ENCODE measurements around the gene ANXA2.
"Not testable (repeated sequence)": the region's sequence is repeated elsewhere in the genome, so short reads cannot be mapped to it uniquely, and the experiment has no call there.

Gene ANXA2

GRCh38 chr15:60397772-60398445, at the start of gene ANXA2:
TSS of gene ANXA2 (minus strand) at chr15:60397986. CDS start at chr15:60386075, 11,911 bp downstream.
- peak; percentile 91 for DNase-seq

DNA sequence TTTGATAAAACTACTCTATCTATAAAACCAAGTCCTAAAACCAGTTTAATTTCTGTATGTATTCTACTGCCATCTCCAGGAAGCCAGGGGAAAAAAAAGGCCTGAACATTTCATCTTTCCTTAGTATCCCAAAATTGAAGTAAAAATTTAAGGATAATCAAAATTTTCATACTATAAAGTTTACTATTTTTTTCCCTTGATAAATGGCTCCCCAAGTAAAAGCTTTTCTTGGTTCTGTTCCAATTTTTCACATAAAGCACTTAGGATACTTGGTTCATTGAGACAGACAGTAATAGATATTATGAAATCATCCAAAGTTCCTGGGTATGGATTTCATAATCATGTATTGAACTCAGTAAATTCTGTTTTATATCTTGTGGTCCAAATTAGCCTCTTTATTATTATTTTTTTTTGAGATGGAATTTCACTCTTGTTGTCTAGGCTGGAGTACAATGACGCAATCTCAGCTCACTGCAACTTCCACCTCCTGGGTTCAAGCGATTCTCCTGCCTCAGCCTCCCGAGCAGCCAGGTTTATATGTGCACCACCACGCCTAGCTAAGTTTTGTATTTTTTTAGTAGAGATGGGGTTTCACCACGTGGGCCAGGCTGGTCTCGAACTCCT, 46.6 kb upstream of the ANXA2 start:
- no peak for DNase-seq

GRCh38 chr15:60442763-60443162, 45.0 kb upstream of the ANXA2 start:
- no peak for DNase-seq

- DNase-seq, result no peak
Measured at GRCh38 chr15:60442031-60442650, 44.4 kb upstream of the ANXA2 start.

- no peak for DNase-seq
Measured at GRCh38 chr15:60441331-60441730, 43.5 kb upstream of the ANXA2 start.

- no peak for DNase-seq
Measured at GRCh38 chr15:60438646-60439045, 40.9 kb upstream of the ANXA2 start.

DNA sequence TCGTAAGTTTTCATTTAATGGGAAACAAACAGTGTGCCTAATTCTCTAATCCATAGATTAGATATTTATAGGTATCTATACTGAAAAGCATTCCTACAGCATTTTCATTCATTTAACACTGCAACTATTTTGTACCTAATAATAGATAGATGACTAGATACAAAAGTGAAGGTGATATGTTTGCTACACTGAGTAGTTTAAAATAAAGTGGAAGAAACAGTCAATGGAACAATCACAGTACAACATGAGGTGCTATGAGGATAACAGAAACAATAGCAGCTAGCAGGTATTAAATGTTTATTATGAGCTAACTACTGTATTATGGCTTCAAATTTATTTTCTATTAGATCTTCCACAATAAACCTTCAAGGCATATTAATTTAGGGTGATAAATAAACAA, 31.1 kb upstream of the ANXA2 start:
- DNase-seq, result no peak

- no peak for DNase-seq
Measured at GRCh38 chr15:60426870-60427508, 29.2 kb upstream of the ANXA2 start.

DNA sequence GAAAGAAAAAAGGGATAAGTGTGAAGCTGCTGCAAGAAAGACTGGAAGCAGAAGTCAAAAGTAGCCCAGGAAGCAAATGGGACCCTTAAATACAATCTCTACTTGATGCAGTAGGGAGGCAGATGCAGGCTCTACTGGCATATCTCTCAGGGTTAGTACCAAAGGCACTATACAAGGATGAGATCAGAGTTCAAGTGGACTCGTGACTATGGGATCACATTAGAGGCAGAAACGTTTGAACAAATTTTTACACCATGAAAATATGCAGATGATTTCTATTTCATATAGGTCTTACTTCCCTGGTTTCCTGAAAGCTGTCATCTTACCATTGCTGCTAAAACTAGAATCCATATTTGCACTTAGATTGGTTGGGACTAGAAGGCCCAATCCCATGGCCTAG, 27.7 kb upstream of the ANXA2 start:
- no peak for DNase-seq

DNA sequence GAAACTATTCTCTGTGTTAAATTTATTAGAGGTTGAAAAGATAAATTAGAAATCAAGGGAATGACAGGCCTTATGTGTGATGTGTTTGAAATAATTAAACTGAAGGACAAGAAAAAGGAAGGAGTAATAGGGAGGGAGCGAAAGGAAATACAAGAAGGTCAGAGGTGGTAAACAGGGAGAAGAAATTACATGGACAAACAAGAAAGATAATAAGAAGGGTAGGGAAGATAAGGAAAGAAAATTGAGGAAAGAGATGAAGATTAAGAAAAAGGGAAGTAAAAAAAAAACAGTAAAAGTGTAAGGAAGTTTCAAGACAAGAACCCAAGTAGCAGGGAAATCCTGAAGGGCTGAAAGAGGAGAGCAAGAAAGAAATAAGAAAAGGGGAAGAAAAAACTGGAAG, 26.2 kb upstream of the ANXA2 start:
- DNase-seq, result no peak

DNA sequence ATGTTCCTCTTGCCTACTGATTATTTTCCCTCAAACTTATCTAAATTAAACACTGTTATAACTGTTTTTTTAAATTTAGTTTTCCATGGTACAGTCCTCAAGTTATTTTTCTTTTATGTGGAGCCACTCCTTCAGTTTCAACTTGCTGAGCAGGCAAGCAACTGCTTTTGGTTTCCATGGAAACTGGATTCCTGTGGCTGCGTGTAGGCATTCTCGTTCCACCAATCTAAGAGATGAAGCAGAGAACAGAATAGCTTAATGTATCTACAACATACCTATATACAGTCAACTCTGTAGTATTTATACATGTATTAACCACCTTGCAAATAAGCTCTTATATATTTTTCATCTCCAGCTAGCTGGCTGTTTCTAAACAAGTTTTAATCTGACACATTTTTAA, 25.8 kb upstream of the ANXA2 start:
- DNase-seq, result peak; percentile 84

- DNase-seq, result no peak
Measured at GRCh38 chr15:60421544-60421943, 23.8 kb upstream of the ANXA2 start.

DNA sequence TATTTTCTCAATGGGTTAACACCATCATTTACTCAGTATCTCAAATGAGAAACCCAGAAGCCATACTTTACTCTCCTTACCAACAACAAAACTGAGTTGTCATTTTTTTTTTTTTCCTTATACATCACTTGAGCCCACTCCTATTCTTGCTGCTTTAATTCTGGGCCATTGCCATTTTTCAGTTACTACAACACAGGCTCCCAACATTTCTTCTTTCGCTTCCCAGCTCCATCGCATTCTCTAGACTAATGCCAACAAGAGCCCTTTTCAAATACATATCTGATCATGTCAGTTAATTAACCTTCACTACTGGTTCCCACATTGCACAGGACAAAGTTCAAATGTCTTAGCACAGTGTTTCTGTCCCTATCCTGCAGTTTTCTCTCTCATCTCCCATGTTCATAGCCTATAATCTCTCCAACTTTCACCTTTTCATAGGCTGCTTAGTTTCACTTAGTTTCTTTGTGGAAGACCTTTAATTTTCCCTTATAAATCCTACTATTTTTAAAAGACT, 22.5 kb upstream of the ANXA2 start:
- DNase-seq, result no peak

- no peak for DNase-seq
Measured at GRCh38 chr15:60419753-60420152, 22.0 kb upstream of the ANXA2 start.

DNA sequence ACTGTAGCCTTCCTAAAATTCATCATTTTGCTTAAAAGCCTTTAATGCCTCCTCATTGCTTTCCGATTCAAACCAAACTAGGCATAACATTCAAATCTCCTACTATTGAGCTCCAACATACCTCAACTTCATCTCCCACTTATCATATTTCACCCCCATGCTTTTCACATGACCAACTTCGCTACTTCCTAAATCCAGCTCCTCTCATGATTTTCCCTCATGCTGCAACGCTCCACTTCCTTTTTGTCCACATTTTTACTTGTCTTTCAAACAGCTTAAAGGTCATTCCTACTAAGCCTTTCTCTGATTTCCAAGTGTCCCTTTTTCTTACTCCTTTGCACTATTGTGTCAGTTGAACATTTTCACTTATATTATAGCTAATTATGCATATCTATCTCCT, 20.3 kb upstream of the ANXA2 start:
- DNase-seq, result no peak

GRCh38 chr15:60417112-60417511, 19.3 kb upstream of the ANXA2 start:
- DNase-seq, result no peak

DNA sequence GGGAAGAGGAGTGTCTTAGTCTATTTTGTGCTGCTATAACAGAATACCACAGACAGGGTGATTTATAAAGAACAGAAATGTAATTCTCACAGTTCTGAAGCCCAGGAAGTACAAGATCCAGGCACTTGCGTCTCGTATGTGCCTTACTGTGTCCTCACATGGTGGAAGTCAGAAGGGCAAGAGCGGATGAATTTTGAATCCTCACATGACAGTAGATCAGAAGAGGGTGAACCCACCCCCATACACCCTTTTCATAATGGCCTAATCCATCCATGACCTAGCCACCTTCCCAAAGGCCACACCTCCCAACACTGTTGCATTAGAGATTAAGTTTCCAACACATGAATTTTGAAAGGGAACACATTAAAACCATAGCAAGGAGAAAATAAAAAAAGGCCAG, 18.7 kb upstream of the ANXA2 start:
- no peak for DNase-seq

DNA sequence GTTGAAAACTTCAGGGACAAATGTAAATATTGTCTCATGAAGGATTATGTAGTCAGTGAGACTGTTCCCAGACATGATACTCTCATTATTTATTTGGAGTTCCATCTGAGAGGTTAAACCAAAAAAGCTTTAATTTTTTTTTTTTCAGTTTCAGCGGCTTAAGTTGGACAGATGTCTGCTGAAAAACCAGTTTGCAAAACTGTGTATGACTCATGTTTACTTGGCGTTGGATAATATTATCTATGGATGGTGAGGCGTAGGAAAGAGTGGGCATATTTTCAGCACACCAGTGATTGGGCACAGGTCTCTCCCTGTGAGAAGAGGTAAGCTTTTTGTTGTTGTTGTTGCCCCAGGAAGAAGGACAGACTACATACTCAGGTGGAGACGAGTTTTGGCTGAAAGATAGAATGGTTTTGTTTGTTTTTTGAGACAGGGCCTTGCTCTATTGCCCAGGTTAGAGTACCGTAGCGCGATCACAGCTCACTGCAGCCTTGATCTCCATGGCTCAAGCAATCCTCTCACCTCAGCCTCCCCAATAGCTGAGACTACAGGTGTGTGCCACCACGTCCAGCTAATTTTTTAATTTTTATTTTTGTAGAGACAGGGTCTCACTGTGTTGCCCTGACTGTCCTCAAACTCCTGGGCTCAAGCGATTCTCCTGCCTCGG, 16.4 kb upstream of the ANXA2 start:
- no peak for DNase-seq

DNA sequence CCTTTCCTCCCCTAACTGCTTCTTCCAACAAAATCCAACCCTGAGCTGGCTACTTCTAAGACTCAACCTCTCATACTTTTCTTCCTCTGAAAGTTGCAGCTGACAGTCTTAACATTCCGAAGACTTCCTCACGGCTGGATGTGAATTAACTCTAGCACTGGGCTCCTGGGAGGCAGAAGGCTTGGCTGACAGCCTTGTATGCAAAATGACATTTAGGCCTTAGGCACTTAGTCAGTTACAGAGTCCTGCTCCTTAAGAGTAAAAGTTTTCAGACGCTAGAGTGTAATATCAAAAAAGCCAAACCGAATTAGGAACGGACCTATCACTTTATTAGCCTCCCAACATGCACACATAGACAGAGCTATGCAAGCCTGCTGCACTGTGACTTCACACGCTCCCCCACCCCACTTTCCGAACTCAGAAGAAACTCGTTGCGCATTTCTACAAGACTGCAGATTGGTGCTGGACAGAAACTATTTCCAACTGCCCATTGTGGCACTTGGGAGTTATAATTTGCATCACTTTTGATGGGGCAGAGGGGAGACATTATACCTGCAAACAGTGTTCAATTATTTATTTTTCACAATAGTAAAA, 15.5 kb upstream of the ANXA2 start:
- peak; percentile 45 for DNase-seq

- not testable (repeated sequence) for DNase-seq
Measured at GRCh38 chr15:60412807-60413206, 15.0 kb upstream of the ANXA2 start.

DNA sequence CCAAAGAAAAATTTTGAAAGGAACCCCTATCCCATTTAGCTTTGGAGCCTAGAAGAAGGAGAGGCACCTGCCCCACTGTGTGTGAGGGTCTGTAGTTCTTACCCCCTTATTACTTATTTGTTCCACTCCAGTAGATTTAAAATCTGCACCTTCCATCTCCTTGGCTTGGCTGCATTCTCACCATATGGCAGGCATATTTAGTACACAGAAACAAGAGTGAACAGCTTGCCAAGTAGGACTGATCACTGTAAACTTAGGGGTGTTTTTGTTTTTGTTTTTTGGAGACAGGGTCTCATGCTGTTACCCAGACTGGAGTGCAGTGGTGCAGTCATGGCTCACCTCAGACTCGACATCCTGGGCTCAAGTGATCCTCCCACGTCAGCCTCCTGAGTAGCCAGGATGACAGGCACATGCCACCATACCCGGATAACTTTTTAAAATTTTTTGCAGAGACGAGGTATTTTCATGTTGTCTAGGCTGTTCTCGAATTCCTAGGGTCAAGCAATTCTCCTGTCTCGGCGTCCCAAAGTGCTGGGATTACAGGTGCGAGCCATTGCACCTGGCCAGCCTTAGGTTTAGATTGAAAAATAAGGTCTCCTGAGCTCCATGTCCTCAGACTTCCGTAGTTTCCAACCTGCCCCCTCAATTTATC, 14.1 kb upstream of the ANXA2 start:
- no peak for DNase-seq

- DNase-seq, result not testable (repeated sequence)
Measured at GRCh38 chr15:60410350-60410749, 12.6 kb upstream of the ANXA2 start.
